Measurements from ENCODE around the gene PKN1. TPM values are rescaled to one million over a fixed set of nuclear protein-coding genes. Genes with fewer than 3 reads are reported as not detected.

Gene PKN1
- total and polyA plus RNA-seq, 9 of the 15 experiments (the other 6 are each of a cell fraction or from before 2014, with no cell fraction given), result 0.30 to 228 (median 77.5) TPM

GRCh38 chr19:14434543-14435319 is 1.6 kb downstream of the PKN1 start (continued):
- TF ChIP-seq KAT7 (CRISPR knock-in tag; IDR thresholded peaks at IDR 0.05; ENCODE audit: borderline replicate concordance) (0 out of 2 replicates have a peak, but pooled peaks have one; percentile 50), ZNF584 (CRISPR knock-in tag; IDR thresholded peaks at IDR 0.05; ENCODE audit: low read depth) (no peak), KLF16 (IDR thresholded peaks at IDR 0.05) (no peak), POLR2G (IDR thresholded peaks at IDR 0.05; ENCODE audit: low read depth, low read length) (peak; percentile 56), RCOR1 (IDR thresholded peaks at IDR 0.05; ENCODE audit: borderline replicate concordance in 1 of 2, low read depth in 2 of 2, low read length in 2 of 2) (0 out of 4 replicates have a peak, but pooled peaks of 1 of the 2 experiments have one; percentile 14), YY1 (IDR thresholded peaks at IDR 0.05; ENCODE audit: borderline replicate concordance in 1 of 3, control insufficient read depth in 1 of 3, extremely low read depth in 1 of 3, insufficient read depth in 3 of 3, insufficient read length in 1 of 3, insufficient replicate concordance in 2 of 3, low read depth in 1 of 3, low read length in 2 of 3) (no peak), SFPQ (IDR thresholded peaks at IDR 0.05; ENCODE audit: low read depth, low read length) (no peak), JUND (IDR thresholded peaks at IDR 0.05; ENCODE audit: borderline replicate concordance, low read depth, low read length) (peak; percentile 84), JUND (tag; IDR thresholded peaks at IDR 0.05; ENCODE audit: borderline replicate concordance, low read depth, low read length) (peak; percentile 67; the same call in 2 of the 3 replicates), ZNF696 (CRISPR knock-in tag; conservative IDR thresholded peaks at IDR 0.05) (no peak), SMAD4 (CRISPR knock-in tag; conservative IDR thresholded peaks at IDR 0.05) (peak; percentile 82), C11orf30 (IDR thresholded peaks at IDR 0.05; ENCODE audit: low read depth) (no peak), ZBTB40 (IDR thresholded peaks at IDR 0.05) (peak; percentile 76), ZBTB40 (CRISPR knock-in tag; IDR thresholded peaks at IDR 0.05) (no peak), ETV5 (CRISPR knock-in tag; IDR thresholded peaks at IDR 0.05; ENCODE audit: low read depth) (peak; percentile 94)
